NCI-H146 (cell line): ENCODE measurements around the gene HES6.

Source experiments
- DNase-seq: peaks from one replicate; lab custom pipeline; 2025; lab: John Stamatoyannopoulos, UW

Gene HES6

GRCh38 chr2:238254095-238254723 lies 14.4 kb upstream of the HES6 start:
- no peak for DNase-seq

GRCh38 chr2:238252766-238253630 lies 13.2 kb upstream of the HES6 start:
- no peak for DNase-seq

DNA sequence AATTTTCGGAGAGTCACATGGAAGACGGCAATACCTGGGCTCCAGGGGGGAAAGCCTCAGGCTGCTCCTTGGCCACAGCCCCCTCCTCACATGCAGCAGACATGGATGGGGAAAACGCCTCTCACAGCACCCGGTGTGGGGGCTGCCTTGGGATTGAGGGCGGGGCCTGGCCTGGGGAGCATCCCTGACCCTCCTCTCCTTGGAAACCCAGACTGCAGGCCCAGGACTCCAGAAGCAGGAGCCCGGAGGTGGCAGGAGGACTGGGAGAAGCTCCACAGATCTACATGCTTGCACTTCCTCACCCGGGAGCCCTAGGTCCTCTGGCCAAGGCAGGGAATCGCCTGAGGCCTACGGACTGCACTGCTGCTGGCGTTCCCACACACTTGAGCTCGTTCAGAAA lies 12.1 kb upstream of the HES6 start:
- no peak for DNase-seq

DNA sequence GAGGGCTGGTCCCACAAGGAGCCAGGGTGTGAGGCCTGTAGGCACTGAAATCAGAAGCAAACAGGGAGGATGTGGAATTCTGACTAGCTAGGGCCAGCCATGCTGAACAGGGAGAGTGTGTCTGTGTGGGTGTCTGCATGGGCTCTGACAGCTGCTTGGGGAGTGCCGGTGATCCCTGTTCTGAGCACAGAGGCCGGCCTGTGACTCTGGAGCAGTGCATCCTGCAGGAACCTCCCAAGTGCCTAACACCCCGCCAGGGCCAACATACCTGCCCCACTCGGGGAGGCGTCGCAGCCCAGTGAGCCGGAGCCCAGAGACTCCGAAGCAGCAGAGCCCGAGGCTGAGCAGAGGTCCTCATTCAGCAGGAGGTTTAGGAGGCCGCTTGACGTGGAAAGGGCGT lies 11.5 kb upstream of the HES6 start:
- DNase-seq = no peak

- DNase-seq = no peak
Measured at GRCh38 chr2:238250896-238251295, 11.1 kb upstream of the HES6 start.

DNA sequence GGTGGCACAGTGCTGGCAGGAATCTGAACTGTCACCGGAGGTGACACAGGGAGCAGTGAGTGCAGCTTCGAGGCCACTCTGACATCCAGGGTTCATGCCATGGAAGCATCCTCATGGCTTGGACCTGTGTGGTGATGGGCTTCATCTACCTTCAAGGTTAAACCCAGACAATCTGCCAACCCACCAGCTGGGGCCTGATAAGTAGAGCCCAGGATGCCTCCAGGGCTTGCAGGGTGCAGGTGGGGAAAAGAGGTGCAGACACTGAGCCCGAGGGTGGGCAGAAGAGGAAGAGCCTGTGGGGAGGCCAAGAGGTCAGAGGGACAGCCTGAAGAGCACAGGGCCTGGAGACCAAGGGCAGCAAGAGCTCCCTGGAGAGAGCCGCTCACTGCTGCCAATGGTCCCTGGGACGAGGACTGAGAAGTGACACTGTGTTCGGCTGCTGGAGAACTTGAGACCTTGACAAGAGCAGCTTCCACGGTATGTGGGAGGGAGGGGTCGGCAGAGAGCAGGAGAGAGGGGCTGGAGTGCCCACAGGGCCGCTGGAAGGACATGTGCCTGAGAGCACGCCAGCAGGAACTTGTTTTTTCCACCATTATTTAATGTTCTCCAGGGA lies 8.1 kb upstream of the HES6 start:
- DNase-seq = no peak

GRCh38 chr2:238247002-238247822 lies 7.4 kb upstream of the HES6 start:
- no peak for DNase-seq

DNA sequence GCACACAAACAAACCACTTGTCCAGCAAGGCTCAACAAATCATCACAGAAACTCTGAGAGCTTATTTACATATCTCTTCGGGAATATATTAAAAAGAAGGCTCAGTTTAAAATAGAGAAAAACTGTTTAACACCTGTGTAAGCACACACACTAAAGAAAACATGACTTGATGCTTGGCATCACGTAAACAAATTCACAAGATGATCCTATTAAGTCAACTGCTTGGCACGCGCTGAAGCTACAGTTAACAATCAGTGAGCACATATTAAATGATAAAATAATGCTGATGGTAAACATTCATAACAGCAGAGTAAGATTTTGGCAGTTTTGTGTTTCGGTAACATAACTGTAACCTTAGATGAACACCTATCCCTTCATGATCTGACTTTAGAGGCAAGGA lies 4.3 kb upstream of the HES6 start:
- DNase-seq = no peak

- no peak for DNase-seq
Measured at GRCh38 chr2:238243496-238244076, 3.7 kb upstream of the HES6 start.

DNA sequence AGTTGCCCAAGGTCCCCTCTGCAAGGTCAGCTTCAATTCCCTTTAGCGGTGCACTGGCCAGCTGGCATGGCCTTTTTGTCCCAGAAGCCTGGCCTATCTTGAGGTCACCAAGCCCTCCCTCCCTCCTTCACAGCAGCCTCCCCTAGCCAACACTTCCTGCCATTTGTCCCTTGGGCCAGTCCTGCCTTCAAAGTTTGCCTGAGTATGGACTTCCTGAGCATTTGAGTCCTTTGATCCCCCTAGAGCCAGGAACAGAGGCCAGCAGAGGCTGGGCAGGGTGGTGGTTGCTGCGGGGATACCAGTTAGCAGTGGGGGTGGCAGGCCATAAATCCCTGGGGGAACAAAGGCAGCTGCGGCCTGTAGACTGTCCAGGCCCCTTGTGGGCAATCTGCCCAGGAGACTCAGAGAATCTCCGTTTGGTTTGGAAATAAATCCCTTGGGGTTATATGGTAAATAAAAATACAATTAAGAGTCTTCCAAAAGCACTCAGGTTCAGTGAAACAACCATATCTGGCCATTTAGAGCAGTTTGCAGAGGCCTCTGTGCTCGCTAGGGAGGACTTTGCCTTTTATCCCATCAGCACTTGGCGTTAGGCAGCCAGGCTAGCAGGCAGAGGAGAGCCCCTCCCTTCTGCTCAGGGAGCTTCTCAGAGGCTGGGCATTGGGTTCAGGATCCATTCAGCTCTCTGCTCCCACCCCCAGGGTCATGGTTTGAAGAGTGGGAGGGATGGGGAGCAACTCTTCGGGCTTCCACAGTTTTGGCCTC lies 3.1 kb upstream of the HES6 start:
- DNase-seq = no peak

DNA sequence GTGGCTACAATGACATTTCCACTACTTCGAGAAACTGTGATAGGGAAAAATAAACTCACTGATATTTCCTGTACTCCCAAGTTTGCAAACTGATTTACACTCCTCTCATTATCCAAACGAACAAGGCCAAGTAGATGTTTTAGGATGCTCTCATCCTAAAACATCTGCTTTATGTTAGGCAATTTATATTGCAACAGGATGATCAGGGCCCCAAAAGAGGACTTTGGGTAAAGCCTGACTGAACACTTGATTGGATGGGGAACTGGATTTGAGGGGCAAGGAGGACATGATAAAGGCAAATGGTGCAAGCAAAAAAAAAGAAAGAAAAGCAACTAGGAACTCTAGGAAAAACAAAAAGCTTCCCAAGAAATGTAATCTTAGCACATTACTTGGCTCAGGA lies 2.1 kb upstream of the HES6 start:
- DNase-seq = no peak

- peak; percentile 98 for DNase-seq
Measured at GRCh38 chr2:238240757-238241711, 1.2 kb upstream of the HES6 start.

GRCh38 chr2:238239543-238239862 lies 335 bp downstream of the HES6 start:
- DNase-seq = peak; percentile 72

DNA sequence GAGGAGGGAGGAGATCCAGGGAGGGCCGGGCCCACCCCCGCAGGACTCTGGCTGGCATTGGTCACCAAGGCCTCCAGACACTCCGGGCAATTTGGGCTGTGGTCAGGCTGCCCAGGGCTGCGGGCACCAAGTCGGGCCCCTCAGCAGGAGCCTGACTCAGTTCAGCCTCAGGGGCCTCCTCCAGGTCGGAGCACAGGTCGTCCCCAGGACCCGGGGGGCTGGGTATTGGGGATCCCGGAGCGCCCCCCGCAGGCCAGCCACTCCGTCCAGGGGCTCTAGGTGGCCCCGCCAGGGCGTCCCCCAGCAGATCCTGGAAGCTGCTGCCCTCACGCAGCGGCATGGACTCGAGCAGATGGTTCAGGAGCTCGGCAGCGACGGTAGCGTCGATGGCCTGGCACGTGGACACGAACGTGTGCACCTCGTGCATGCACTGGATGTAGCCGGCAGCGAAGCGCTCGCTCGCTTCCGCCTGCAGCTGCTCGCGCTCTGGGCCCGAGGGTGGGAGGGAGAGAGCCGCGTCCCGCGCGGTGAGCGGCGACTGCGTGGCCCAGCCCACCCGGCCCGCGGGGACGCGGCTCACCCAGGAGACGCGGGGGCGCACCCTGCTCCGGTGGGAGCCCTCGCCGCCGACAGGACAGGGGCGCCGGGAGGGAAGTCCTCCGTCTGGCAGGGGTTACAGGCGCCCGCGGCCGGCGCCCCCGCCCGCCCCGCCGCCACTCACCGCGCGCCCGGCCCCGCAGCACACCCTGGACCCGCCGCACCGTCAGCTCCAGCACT lies 884 bp downstream of the HES6 start:
- peak; percentile 62 for DNase-seq

DNA sequence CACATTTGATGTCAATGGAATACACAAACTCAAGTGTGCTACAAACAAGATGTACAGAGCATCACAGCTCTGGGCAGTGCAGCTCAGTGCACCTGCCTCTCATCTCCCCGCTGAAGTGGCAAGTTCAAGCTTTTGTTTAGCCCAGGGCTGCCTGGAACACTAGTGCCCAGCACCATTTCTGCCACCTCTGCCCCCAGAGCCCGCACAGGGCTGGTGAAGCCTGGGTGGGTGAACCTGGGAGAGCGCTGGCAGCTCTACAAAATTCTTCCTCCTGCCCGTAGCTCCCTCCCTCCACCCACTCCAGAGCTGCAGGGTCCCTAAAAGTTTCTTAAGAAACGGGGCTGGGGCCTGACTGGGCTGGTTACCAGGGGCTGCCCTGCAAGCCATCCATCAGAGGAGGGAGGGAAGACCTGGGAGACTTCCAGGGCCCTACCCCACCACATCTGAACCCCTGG lies 1.5 kb downstream of the HES6 start:
- DNase-seq = no peak

GRCh38 chr2:238237431-238238135 lies 2.3 kb downstream of the HES6 start:
- peak; percentile 16 for DNase-seq

- DNase-seq = no peak
Measured at GRCh38 chr2:238236571-238236970, 3.3 kb downstream of the HES6 start.

DNA sequence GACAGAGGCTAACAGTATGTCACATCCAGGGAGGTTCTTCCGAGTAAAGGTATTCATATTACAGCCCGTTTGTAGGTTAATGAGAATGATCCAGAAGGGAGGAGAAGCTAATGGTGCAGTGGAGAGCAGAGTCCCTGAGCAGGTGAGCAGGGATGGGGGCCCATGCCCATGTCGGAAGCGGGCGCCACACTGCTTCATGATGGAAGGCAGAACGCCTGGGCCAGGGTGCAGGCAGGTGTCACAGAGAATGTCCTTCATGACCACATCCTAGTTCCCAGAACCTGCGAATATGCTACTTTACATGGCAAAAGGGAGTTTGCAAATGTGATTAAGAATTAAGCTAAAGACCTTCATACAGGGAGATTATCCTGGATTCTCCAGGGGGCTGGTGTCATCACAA lies 4.0 kb downstream of the HES6 start:
- no peak for DNase-seq

DNA sequence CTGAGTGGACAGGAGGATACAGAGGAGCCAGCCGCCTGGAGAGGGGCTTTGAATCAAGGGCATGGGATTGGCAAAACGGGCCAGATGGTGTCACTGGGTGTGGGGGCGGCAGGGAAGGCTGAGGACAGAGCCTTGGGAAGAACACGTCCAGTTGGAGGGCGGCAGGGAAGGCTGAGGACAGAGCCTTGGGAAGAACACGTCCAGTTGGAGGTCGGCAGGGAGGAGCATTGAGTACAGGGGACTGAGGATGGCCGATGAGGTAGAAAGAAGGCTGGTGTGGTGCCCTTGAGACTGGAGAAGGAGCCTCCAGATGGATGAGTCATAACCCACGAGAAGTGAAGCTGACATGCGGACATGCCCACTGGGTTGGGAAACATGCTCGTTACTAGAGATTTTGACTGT lies 4.5 kb downstream of the HES6 start:
- no peak for DNase-seq
